ENCODE results near the gene HOXD12. TPM values are rescaled to one million over a fixed set of nuclear protein-coding genes. Genes with fewer than 3 reads are reported as not detected.

The HOXD12 gene
- total RNA-seq, result under 1 TPM in 1 of 2 donors, not detected in 1; 0.36 TPM

GRCh38 chr2:176099728-176100546, at the start of gene HOXD12:
TSS of gene HOXD12 (plus strand) at chr2:176099795. CDS start at chr2:176099802, 7 bp downstream.
- Histone ChIP-seq H3K27ac (peak within 1 kb of the TSS; percentile 85 to 86), H3K4me1 (replicated peaks) (no peaks in the 10 kb centered on the region), H3K9me3 (no peaks in the 10 kb centered on the region), H3K27me3 (replicated peaks; ENCODE audit: insufficient read depth) (peaks cover 23% of the 10 kb centered on the region), H3K36me3 (no peaks in the 10 kb centered on the region), H3K4me3 (peak within 1 kb of the TSS; percentile 9 to 36)
- 37% methylated on average over 69 of the region's 70 CpGs for WGBS
- intact Hi-C loops (cut with DNase I), result no loop called here
- peak; percentile 4 for DNase-seq (ENCODE audit: low spot score)
- TF ChIP-seq POLR2AphosphoS5 (IDR thresholded peaks at IDR 0.05) (no peak), CTCF (IDR thresholded peaks at IDR 0.05) (no peak), POLR2A (IDR thresholded peaks at IDR 0.05) (no peak)

GRCh38 chr2:176056406-176056805, 43.2 kb upstream of the HOXD12 start:
- Histone ChIP-seq H3K9me3 (no peaks in the 10 kb centered on the region), H3K4me3 (no peak overlapping the region), H3K36me3 (no peaks in the 10 kb centered on the region), H3K27ac (no peak overlapping the region), H3K4me1 (replicated peaks) (no peaks in the 10 kb centered on the region), H3K27me3 (replicated peaks; ENCODE audit: insufficient read depth) (no peaks in the 10 kb centered on the region)
- TF ChIP-seq POLR2A (IDR thresholded peaks at IDR 0.05), result no peak
- TF ChIP-seq POLR2AphosphoS5 (IDR thresholded peaks at IDR 0.05), result no peak
- TF ChIP-seq CTCF (IDR thresholded peaks at IDR 0.05), result no peak
- intact Hi-C loops (cut with DNase I), result no loop called here
- DNase-seq (ENCODE audit: low spot score), result no peak
- WGBS, result 28% methylated on average over 1 of the region's 1 CpG

- no peaks in the 10 kb centered on the region for H3K9me3 ChIP-seq
- no peak for DNase-seq (ENCODE audit: low spot score)
- H3K4me3 ChIP-seq, result no peak overlapping the region
- no peaks in the 10 kb centered on the region for H3K4me1 ChIP-seq (replicated peaks)
- 60% methylated on average over 2 of the region's 2 CpGs for WGBS
- TF ChIP-seq POLR2AphosphoS5 (IDR thresholded peaks at IDR 0.05), result no peak
- TF ChIP-seq CTCF (IDR thresholded peaks at IDR 0.05), result no peak
- TF ChIP-seq POLR2A (IDR thresholded peaks at IDR 0.05), result no peak
- no peak overlapping the region for H3K27ac ChIP-seq
- intact Hi-C loops (cut with DNase I), result no loop called here
- no peaks in the 10 kb centered on the region for H3K36me3 ChIP-seq
- H3K27me3 ChIP-seq (replicated peaks; ENCODE audit: insufficient read depth), result peaks cover 7% of the 10 kb centered on the region
Measured at GRCh38 chr2:176063958-176064357, 35.6 kb upstream of the HOXD12 start.

- no peak overlapping the region for H3K27ac ChIP-seq
- H3K9me3 ChIP-seq, result no peaks in the 10 kb centered on the region
- H3K4me1 ChIP-seq (replicated peaks), result no peaks in the 10 kb centered on the region
- H3K36me3 ChIP-seq, result no peaks in the 10 kb centered on the region
- H3K4me3 ChIP-seq, result no peak overlapping the region
- WGBS, result 61% methylated on average over 56 of the region's 56 CpGs
- peaks cover 9% of the 10 kb centered on the region for H3K27me3 ChIP-seq (replicated peaks; ENCODE audit: insufficient read depth)
- DNase-seq (ENCODE audit: low spot score), result no peak
- intact Hi-C loops (cut with DNase I), result no loop called here
- TF ChIP-seq POLR2AphosphoS5 (IDR thresholded peaks at IDR 0.05) (no peak), CTCF (IDR thresholded peaks at IDR 0.05) (no peak), POLR2A (IDR thresholded peaks at IDR 0.05) (no peak)
Measured at GRCh38 chr2:176066645-176067588, 32.7 kb upstream of the HOXD12 start.

All from prostate gland (tissue), 2 donors.